ENCODE measurements around the gene UNC5C.

GRCh38 chr4:95183656-95184408, 364.9 kb downstream of the UNC5C start:
- TF ChIP-seq CTCF (IDR thresholded peaks at IDR 0.05): no peak
- TF ChIP-seq POLR2A (IDR thresholded peaks at IDR 0.05): no peak
